GM12801 (cell line): ENCODE results near the gene VEGFB.

ENCODE experiments used
- TF ChIP-seq, protein P1 (sequence below): IDR thresholded peaks from one replicate; pipeline ENCODE4 v1.5.1; 2011; ENCODE audit warnings: control low read depth; ENCODE audit not compliant: insufficient read length; ENCODE audit errors: extremely low read depth

Gene VEGFB

DNA sequence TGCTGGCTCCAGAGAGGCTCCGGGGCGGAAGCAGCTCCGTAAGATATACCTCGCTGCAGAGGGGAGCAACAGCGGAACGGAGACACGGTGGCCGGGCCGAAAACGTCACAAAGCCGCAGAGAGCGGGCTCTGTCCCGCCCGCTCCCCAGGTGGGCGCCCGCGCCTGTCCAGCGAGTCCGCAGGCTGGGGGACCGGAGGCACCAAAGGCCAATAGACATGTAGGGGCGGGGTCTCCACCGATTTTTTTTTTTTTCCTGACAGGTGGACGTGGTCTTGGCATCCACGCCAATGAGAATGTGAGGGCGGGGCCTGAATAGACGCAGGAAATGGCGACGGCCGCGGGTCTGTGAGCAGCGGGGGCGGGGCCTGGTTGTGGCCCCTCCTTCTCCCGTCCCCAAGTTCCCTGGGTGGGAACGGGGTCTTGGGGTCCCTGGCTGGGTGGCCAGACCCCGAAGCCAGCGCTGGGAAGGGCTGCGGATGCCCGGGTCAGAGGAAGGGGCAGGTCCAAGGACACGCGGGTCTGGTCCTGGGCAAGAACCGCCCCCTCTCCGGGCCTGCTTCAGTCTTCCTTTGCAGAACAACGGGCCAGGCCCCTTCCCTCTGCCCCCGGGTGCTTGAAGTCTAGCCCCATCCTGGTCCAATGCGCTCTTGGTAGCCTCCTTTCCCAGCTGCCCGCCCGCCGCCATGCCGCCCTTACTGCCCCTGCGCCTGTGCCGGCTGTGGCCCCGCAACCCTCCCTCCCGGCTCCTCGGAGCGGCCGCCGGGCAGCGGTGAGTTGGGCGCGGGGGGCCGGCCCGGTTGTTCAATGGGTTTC lies 4.0 kb upstream of the VEGFB start, which contains the start of gene DNAJC4:
TSS of gene DNAJC4 (plus strand) at position 378 of the 814 bp plus-strand sequence. CDS start at position 685, 307 bp downstream.
- TF ChIP-seq, protein P1, sequence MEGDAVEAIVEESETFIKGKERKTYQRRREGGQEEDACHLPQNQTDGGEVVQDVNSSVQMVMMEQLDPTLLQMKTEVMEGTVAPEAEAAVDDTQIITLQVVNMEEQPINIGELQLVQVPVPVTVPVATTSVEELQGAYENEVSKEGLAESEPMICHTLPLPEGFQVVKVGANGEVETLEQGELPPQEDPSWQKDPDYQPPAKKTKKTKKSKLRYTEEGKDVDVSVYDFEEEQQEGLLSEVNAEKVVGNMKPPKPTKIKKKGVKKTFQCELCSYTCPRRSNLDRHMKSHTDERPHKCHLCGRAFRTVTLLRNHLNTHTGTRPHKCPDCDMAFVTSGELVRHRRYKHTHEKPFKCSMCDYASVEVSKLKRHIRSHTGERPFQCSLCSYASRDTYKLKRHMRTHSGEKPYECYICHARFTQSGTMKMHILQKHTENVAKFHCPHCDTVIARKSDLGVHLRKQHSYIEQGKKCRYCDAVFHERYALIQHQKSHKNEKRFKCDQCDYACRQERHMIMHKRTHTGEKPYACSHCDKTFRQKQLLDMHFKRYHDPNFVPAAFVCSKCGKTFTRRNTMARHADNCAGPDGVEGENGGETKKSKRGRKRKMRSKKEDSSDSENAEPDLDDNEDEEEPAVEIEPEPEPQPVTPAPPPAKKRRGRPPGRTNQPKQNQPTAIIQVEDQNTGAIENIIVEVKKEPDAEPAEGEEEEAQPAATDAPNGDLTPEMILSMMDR, result no peak

DNA sequence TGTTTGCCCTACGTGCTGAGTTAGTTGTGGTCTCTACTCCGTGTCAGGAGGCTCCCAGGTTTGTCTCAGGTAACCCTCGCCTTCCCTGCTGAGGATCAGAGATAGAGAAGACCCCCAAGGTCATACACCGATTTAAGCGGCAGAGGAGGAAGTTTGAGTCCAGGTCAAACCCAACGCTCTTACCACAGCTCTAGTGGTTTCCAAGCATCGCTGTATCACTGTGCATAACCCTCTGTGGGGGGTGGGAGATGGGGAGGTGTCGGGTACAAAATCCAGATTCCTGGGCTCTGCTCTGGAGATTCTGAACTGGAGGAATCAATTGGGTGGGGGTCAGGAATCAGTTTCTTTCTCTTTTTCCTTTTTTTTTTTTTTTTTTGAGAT lies 3.4 kb upstream of the VEGFB start:
- TF ChIP-seq, protein P1, result no peak

DNA sequence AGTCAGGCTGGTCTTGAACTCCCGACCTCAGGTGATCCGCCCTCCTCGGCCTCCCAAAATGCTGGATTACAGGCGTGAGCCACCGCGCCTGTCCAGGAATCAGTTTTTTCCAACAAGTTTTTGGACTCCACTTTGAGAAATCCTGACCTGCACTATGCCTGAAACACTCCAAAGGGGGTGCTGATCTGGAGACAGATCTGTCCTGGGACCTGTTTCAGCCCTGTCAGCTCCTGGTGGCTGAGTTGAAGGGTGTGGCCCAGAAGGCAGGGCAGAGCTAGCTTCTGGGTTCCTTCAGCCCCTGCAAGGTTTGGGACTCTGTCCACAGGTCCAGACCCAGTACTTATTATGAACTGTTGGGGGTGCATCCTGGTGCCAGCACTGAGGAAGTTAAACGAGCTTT lies 2.8 kb upstream of the VEGFB start:
- TF ChIP-seq, protein P1, result no peak

DNA sequence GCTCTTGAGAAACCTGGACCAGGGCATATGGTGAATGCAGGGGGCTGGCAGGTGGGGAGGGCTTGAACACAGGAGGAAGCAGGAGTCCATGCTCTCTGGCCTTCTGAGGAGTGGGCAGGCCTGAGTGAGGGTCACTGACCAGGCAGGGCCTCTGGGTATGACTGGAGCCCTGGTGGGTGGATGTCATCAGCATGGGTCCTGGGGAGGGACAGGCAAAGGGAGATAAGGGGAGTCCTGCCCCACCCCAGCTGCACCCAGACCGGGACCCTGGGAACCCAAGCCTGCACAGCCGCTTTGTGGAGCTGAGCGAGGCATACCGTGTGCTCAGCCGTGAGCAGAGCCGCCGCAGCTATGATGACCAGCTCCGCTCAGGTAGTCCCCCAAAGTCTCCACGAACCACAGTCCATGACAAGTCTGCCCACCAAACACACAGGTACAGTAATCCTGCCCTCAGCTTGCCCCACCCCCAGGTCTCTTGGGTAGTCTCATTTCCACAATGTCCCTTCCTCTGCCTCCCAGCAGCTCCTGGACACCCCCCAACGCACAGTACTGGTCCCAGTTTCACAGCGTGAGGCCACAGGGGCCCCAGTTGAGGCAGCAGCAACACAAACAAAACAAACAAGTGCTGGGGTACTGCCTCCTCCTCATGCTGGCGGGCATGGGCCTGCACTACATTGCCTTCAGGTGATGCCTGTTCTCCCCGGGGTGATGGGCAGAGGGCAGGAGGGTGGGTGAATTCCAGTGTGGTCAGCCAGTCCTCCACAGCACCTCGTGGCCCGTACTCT lies 2.0 kb upstream of the VEGFB start:
- TF ChIP-seq, protein P1, result no peak

DNA sequence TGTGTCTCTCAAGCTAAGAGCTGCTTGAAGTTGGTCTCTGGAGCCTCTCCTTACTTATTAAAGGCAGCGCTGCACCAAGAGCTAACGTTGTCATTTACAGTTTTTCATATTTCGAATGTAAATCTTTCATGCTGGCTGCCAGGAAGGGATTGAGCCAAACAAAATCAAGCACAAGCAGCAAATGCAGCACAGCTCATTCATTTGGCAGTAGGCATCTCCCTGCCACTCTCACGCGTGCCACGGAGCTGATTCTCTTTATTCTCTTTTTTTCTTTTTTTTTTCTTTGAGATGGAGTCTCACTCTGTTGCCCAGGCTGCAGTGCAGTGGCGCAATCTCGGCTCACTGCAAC lies 1.4 kb upstream of the VEGFB start:
- TF ChIP-seq, protein P1, result no peak

DNA sequence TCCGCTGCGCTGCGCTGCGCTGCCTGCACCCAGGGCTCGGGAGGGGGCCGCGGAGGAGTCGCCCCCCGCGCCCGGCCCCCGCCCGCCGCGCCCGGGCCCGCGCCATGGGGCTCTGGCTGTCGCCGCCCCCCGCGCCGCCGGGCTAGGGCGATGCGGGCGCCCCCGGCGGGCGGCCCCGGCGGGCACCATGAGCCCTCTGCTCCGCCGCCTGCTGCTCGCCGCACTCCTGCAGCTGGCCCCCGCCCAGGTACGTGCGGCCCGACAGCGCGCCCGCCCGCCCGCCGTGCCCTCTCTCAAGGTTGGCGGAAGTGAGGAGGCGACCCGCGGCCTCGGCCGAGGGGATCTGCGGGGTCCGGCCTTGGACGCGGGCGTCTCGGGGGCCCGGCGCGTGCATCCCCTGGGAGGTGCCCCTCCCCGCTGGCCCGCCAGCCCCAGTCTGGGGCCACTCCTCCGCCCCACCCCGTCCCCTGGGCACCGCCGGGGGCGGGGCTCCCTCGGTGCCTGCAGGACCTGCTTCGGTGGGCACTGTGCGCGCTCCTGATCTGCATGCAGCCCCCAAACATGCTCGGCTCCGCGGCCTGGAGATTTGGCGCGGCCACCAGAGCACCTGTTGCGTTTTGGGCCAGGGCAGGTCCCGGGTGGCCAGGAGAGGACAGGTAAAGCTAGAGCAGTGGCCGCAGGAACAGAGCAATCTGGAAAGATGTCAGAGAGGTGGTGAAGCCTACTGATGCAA lies 429 bp downstream of the VEGFB start:
- TF ChIP-seq, protein P1, result no peak
